ENCODE results near the gene PDS5B.
"Not testable (repeated sequence)": the region's sequence is repeated elsewhere in the genome, so short reads cannot be mapped to it uniquely, and the experiment has no call there.

The PDS5B gene

GRCh38 chr13:32821149-32821688, 235.0 kb downstream of the PDS5B start:
- no peak for DNase-seq

GRCh38 chr13:32822771-32823170, 236.5 kb downstream of the PDS5B start:
- no peak for DNase-seq

- DNase-seq, result no peak
These were observed 237.3 kb downstream of the PDS5B start for GRCh38 chr13:32823597-32823996.

GRCh38 chr13:32824061-32824460, 237.8 kb downstream of the PDS5B start:
- DNase-seq, result no peak

- DNase-seq, result peak; percentile 22
These were observed 238.4 kb downstream of the PDS5B start for GRCh38 chr13:32824675-32825074.

GRCh38 chr13:32825481-32825880, 239.2 kb downstream of the PDS5B start:
- no peak for DNase-seq

GRCh38 chr13:32826372-32826771, 240.1 kb downstream of the PDS5B start:
- DNase-seq, result not testable (repeated sequence)
